Measurements from ENCODE around the gene DACT2. TPM values are rescaled to one million over a fixed set of nuclear protein-coding genes. Genes with fewer than 3 reads are reported as not detected.

DACT2 gene
- total RNA-seq, 1 donor, result not detected

DNA sequence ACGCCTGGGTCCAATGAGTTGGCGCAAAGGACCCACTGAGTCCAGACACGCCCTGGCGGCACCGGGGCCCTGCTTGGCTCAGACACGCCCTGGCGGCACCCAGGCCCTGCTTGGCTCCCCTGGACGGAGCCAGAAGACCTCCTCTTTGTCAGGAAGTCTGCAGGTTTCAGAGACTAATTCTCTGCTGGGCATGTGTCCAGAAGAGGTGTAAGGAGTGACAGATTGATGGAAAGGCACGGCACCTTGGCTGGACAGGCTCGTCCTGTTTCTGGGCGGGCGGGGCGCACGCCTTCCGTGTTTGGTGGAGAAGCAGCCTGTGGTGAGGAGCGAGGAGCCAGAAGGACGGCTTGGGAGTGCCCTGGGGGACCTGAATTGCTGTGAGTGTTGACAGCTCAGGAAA is 23.1 kb upstream of the DACT2 start:
- Histone ChIP-seq H3K79me2 (ENCODE audit: insufficient read depth, low read length) (no peaks in the 10 kb centered on the region), H4K20me1 (ENCODE audit: insufficient read depth, low read length) (no peaks in the 10 kb centered on the region), H3K27me3 (ENCODE audit: insufficient read depth, low read length) (no peaks in the 10 kb centered on the region), H3K27ac (ENCODE audit: low read depth, low read length) (no peak overlapping the region), H2AFZ (ENCODE audit: low read length) (no peak overlapping the region), H3K4me2 (ENCODE audit: insufficient read depth, low read length) (no peak overlapping the region), H3K4me1 (ENCODE audit: insufficient read depth, low read length) (no peaks in the 10 kb centered on the region), H3K36me3 (ENCODE audit: insufficient read depth, low read length) (no peaks in the 10 kb centered on the region), H3K9me3 (ENCODE audit: low read depth, low read length) (no peaks in the 10 kb centered on the region), H3K4me3 (ENCODE audit: insufficient read depth, low read length) (no peak overlapping the region)
- no peak for DNase-seq (ENCODE audit: insufficient read length, low spot score, missing footprints)
- TF ChIP-seq, protein P1, sequence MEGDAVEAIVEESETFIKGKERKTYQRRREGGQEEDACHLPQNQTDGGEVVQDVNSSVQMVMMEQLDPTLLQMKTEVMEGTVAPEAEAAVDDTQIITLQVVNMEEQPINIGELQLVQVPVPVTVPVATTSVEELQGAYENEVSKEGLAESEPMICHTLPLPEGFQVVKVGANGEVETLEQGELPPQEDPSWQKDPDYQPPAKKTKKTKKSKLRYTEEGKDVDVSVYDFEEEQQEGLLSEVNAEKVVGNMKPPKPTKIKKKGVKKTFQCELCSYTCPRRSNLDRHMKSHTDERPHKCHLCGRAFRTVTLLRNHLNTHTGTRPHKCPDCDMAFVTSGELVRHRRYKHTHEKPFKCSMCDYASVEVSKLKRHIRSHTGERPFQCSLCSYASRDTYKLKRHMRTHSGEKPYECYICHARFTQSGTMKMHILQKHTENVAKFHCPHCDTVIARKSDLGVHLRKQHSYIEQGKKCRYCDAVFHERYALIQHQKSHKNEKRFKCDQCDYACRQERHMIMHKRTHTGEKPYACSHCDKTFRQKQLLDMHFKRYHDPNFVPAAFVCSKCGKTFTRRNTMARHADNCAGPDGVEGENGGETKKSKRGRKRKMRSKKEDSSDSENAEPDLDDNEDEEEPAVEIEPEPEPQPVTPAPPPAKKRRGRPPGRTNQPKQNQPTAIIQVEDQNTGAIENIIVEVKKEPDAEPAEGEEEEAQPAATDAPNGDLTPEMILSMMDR (IDR thresholded peaks at IDR 0.05; ENCODE audit: extremely low read depth, low read depth, low read length), result no peak

DNA sequence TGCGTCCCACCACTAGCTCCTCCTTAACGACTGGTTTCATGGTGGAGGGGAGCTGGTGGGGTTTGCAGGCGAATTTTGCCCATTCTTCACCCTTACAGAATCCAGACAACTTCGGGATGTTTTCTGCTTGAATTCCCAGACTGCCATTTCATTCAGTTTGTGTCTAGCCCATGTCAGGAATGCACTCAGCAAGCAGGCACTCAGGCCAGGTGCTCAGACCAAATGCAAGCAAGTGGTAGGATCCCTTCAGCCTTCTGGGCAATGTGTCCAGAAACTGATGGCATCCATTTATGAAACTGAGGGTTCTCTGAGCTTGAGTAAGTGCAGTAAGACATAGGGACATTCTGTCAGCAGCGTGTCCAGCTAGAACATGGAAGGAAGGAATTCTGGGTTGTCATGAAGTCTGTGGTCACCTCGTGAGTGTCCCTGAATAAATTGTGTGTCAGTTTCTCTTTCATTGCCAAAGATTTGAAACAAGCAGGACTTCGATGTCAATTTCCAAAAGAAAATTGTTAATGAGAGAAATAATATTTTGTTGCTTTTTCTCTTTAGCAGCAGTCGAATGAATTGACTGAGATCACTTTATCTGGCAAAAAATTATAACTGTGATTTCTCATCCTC is 21.8 kb upstream of the DACT2 start:
- H3K27ac ChIP-seq (ENCODE audit: low read depth, low read length), result no peak overlapping the region
- no peaks in the 10 kb centered on the region for H3K4me1 ChIP-seq (ENCODE audit: insufficient read depth, low read length)
- no peaks in the 10 kb centered on the region for H3K9me3 ChIP-seq (ENCODE audit: low read depth, low read length)
- no peaks in the 10 kb centered on the region for H3K36me3 ChIP-seq (ENCODE audit: insufficient read depth, low read length)
- H3K27me3 ChIP-seq (ENCODE audit: insufficient read depth, low read length), result no peaks in the 10 kb centered on the region
- no peak overlapping the region for H2AFZ ChIP-seq (ENCODE audit: low read length)
- DNase-seq (ENCODE audit: insufficient read length, low spot score, missing footprints), result no peak
- no peaks in the 10 kb centered on the region for H4K20me1 ChIP-seq (ENCODE audit: insufficient read depth, low read length)
- TF ChIP-seq, protein P1 (IDR thresholded peaks at IDR 0.05; ENCODE audit: extremely low read depth, low read depth, low read length), result no peak
- H3K79me2 ChIP-seq (ENCODE audit: insufficient read depth, low read length), result no peaks in the 10 kb centered on the region
- no peak overlapping the region for H3K4me2 ChIP-seq (ENCODE audit: insufficient read depth, low read length)
- no peak overlapping the region for H3K4me3 ChIP-seq (ENCODE audit: insufficient read depth, low read length)

DNA sequence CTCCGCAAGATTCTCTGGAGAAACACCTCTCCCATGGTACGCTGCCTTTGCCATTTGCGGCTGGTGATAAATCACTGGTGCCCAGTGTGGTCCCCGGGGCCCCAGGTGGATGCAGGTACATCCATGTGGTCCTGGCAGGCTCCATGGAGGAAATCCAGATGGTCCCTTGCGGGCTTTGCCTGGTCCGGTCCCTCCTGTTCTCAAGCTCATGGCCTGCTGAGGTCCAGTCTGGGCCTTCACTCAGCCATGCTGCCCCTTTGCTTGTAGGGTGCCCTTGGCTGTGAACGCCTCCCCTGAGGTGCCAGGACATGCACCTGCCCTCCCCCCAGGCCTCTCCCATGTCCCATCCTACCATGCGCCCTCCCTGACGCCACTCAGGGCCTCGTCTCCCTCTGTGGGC is 21.2 kb upstream of the DACT2 start:
- H2AFZ ChIP-seq (ENCODE audit: low read length), result no peak overlapping the region
- H3K9me3 ChIP-seq (ENCODE audit: low read depth, low read length), result no peaks in the 10 kb centered on the region
- H4K20me1 ChIP-seq (ENCODE audit: insufficient read depth, low read length), result no peaks in the 10 kb centered on the region
- DNase-seq (ENCODE audit: insufficient read length, low spot score, missing footprints), result no peak
- no peaks in the 10 kb centered on the region for H3K36me3 ChIP-seq (ENCODE audit: insufficient read depth, low read length)
- no peak overlapping the region for H3K27ac ChIP-seq (ENCODE audit: low read depth, low read length)
- TF ChIP-seq, protein P1 (IDR thresholded peaks at IDR 0.05; ENCODE audit: extremely low read depth, low read depth, low read length), result no peak
- H3K4me3 ChIP-seq (ENCODE audit: insufficient read depth, low read length), result no peak overlapping the region
- no peaks in the 10 kb centered on the region for H3K79me2 ChIP-seq (ENCODE audit: insufficient read depth, low read length)
- H3K27me3 ChIP-seq (ENCODE audit: insufficient read depth, low read length), result no peaks in the 10 kb centered on the region
- no peaks in the 10 kb centered on the region for H3K4me1 ChIP-seq (ENCODE audit: insufficient read depth, low read length)
- H3K4me2 ChIP-seq (ENCODE audit: insufficient read depth, low read length), result no peak overlapping the region

DNA sequence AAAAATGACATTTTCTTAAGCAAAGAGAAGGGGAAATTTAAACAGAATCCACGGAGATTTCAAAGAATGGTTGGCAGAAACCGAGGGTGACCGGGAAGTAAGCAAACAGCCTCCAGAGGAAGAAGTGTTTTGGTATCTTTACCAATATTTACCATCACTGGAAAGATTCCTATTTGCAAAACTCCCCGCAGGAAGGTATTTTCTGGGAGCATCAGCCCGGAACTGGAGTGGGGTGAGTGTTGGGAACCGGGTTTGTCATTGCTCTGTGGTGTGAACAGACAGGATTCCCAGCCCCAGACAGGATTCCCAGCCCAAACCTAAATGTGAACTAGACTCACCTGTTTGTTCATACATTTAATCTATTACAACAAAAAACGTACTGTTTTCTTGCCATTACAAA is 19.2 kb upstream of the DACT2 start:
- no peak overlapping the region for H3K4me3 ChIP-seq (ENCODE audit: insufficient read depth, low read length)
- no peak overlapping the region for H3K4me2 ChIP-seq (ENCODE audit: insufficient read depth, low read length)
- H2AFZ ChIP-seq (ENCODE audit: low read length), result no peak overlapping the region
- H3K27ac ChIP-seq (ENCODE audit: low read depth, low read length), result no peak overlapping the region
- no peaks in the 10 kb centered on the region for H3K9me3 ChIP-seq (ENCODE audit: low read depth, low read length)
- no peak for DNase-seq (ENCODE audit: insufficient read length, low spot score, missing footprints)
- no peaks in the 10 kb centered on the region for H4K20me1 ChIP-seq (ENCODE audit: insufficient read depth, low read length)
- no peaks in the 10 kb centered on the region for H3K36me3 ChIP-seq (ENCODE audit: insufficient read depth, low read length)
- no peaks in the 10 kb centered on the region for H3K27me3 ChIP-seq (ENCODE audit: insufficient read depth, low read length)
- TF ChIP-seq, protein P1 (IDR thresholded peaks at IDR 0.05; ENCODE audit: extremely low read depth, low read depth, low read length), result no peak
- no peaks in the 10 kb centered on the region for H3K4me1 ChIP-seq (ENCODE audit: insufficient read depth, low read length)
- H3K79me2 ChIP-seq (ENCODE audit: insufficient read depth, low read length), result no peaks in the 10 kb centered on the region

All from osteoblast (primary cell).